Measurements from ENCODE around the gene PDGFRB.

PDGFRB gene

DNA sequence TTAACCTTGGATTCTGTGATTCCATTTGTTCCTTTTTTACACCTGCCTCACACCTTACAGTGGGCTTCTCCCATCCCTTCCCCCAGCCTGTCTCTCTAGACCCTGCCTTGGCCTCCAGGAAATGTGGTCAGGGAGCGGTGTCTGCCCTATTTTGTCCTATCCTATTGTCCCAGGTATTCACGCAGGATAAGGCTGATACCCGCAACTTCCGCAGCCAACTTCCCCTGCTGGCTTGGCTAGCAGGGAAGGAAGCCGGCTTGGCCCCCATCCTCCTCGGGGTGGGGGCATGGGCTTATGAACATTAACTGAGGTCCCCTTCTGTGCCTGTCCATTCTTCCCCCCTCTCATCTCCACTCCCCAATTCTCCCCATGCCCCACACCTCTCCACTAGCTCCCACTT, 72.8 kb downstream of the PDGFRB start:
- H3K4me3 ChIP-seq (ENCODE audit: low read depth, low read length): no peak overlapping the region
- no peaks in the 10 kb centered on the region for H3K9me3 ChIP-seq (ENCODE audit: control insufficient read depth, low read length)
- no peak overlapping the region for H3K9ac ChIP-seq
- H3K27me3 ChIP-seq (ENCODE audit: control insufficient read depth, insufficient read depth, low read length): no peaks in the 10 kb centered on the region
- no peak overlapping the region for H3K27ac ChIP-seq
- H3K4me2 ChIP-seq (ENCODE audit: low read length): no peak overlapping the region
- no peak overlapping the region for H2AFZ ChIP-seq
- TF ChIP-seq, protein P1, sequence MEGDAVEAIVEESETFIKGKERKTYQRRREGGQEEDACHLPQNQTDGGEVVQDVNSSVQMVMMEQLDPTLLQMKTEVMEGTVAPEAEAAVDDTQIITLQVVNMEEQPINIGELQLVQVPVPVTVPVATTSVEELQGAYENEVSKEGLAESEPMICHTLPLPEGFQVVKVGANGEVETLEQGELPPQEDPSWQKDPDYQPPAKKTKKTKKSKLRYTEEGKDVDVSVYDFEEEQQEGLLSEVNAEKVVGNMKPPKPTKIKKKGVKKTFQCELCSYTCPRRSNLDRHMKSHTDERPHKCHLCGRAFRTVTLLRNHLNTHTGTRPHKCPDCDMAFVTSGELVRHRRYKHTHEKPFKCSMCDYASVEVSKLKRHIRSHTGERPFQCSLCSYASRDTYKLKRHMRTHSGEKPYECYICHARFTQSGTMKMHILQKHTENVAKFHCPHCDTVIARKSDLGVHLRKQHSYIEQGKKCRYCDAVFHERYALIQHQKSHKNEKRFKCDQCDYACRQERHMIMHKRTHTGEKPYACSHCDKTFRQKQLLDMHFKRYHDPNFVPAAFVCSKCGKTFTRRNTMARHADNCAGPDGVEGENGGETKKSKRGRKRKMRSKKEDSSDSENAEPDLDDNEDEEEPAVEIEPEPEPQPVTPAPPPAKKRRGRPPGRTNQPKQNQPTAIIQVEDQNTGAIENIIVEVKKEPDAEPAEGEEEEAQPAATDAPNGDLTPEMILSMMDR (IDR thresholded peaks at IDR 0.05): no peak
- H3K4me1 ChIP-seq: peaks cover 3% of the 10 kb centered on the region
- no peaks in the 10 kb centered on the region for H3K36me3 ChIP-seq (ENCODE audit: control insufficient read depth, insufficient read depth, low read length)
- H3K79me2 ChIP-seq: no peaks in the 10 kb centered on the region

DNA sequence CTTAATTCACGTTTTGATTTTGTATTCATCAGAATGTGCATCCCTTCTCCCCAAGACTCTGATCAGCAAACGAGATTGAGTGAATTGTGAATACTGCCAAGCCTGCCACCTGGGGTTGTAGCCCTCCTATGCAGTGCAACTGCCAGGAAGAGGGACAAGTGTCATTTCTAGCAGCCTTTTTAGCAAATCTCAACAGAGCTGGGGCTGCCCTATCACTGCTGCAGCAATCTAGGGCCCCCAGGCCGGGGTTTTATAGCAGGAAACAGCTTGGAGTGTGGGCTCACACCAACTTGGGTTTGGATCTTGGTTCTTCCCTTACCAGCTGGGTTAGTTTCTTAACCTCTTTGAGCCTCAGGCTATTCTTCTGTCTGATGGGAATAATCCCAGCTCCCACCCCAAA, 73.3 kb downstream of the PDGFRB start:
- Histone ChIP-seq H3K4me1 (peaks cover 3% of the 10 kb centered on the region), H3K9me3 (ENCODE audit: control insufficient read depth, low read length) (no peaks in the 10 kb centered on the region), H3K27me3 (ENCODE audit: control insufficient read depth, insufficient read depth, low read length) (no peaks in the 10 kb centered on the region), H3K79me2 (no peaks in the 10 kb centered on the region), H3K4me3 (ENCODE audit: low read depth, low read length) (no peak overlapping the region), H3K9ac (no peak overlapping the region), H2AFZ (no peak overlapping the region), H3K36me3 (ENCODE audit: control insufficient read depth, insufficient read depth, low read length) (no peaks in the 10 kb centered on the region), H3K27ac (no peak overlapping the region), H3K4me2 (ENCODE audit: low read length) (no peak overlapping the region)
- TF ChIP-seq, protein P1 (IDR thresholded peaks at IDR 0.05): no peak

DNA sequence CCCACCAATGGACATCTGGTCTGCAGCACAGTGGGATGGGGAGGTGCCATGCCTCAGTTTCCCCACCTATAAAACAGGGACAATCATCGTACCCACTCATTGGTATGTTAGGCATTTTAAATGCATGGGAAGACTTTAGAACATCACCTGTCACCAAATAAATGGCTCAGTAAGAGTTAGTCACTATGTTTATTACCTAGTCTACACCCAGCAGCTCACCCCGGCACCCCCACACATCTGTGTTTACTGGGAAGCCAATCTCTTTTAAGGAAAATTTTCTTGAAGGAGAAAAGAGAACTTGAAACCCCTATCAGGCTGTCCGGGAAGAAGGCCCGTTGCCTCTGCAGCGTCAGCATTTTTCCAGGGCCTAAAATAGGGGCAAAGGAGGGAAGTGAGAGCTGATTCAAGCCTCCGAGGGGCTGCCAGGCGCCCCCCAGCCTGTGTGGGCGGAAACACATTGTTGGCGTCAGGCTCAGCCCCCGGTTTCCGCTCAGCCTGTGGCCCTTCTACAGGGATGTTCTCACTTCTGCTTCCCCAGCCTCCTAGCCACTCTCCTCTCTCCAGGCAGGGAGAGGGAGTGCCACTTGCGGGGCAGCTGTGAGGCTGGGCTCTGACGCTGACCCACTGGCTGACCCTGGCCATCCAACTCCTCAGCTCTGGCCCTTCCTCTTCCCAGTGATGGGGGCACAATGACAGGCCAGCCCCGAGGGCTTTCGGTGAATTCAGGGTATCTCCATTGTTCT, 73.9 kb downstream of the PDGFRB start:
- Histone ChIP-seq H3K27ac (no peak overlapping the region), H3K36me3 (ENCODE audit: control insufficient read depth, insufficient read depth, low read length) (no peaks in the 10 kb centered on the region), H2AFZ (peak overlapping the region; percentile 70), H3K9me3 (ENCODE audit: control insufficient read depth, low read length) (no peaks in the 10 kb centered on the region), H3K9ac (no peak overlapping the region), H3K4me1 (peaks cover 3% of the 10 kb centered on the region), H3K79me2 (no peaks in the 10 kb centered on the region), H3K4me3 (ENCODE audit: low read depth, low read length) (no peak overlapping the region), H3K27me3 (ENCODE audit: control insufficient read depth, insufficient read depth, low read length) (no peaks in the 10 kb centered on the region), H3K4me2 (ENCODE audit: low read length) (no peak overlapping the region)
- TF ChIP-seq, protein P1 (IDR thresholded peaks at IDR 0.05): no peak

DNA sequence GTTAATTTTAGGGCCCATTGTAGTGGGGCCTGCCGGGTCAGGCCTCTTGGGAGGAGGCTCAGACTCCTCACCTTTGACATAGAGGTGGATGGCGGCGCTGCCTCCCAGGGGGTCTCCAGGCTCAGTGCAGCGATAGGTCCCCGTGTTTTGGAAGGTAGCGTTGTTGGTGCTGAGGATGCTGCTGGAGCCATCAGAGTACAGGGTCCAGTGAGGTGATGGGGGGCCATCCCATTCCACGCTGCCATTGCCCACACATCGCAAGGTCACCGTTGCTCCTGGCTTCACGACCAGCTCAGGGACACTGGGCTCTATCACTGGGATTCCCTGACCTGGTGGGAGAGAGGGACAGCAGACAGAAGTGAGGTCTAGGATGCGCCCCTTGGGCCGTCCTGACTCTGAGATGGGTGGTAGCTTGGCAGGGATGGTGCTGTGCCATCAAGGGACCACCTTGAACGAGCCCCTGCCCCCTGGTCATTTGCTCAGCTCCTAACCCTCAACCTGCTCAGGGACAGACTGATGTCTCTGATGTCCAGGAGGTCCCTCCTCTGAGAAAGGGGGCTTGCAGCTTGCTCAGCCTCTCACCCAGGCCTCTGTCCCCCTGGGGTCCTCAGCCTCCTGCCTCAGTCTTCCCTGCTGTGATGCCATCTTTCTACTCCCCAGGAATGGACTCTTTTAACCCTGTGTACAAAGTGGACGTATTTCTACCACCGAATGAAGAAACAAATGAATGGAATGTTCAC, 74.8 kb downstream of the PDGFRB start:
- no peak overlapping the region for H3K4me3 ChIP-seq (ENCODE audit: low read depth, low read length)
- H3K4me1 ChIP-seq: peaks cover 3% of the 10 kb centered on the region
- no peak overlapping the region for H3K4me2 ChIP-seq (ENCODE audit: low read length)
- no peaks in the 10 kb centered on the region for H3K36me3 ChIP-seq (ENCODE audit: control insufficient read depth, insufficient read depth, low read length)
- TF ChIP-seq, protein P1 (IDR thresholded peaks at IDR 0.05): no peak
- H3K27ac ChIP-seq: peak overlapping the region; percentile 19
- H3K9ac ChIP-seq: no peak overlapping the region
- H3K79me2 ChIP-seq: no peaks in the 10 kb centered on the region
- H3K27me3 ChIP-seq (ENCODE audit: control insufficient read depth, insufficient read depth, low read length): no peaks in the 10 kb centered on the region
- no peaks in the 10 kb centered on the region for H3K9me3 ChIP-seq (ENCODE audit: control insufficient read depth, low read length)
- H2AFZ ChIP-seq: no peak overlapping the region

Data from parathyroid adenoma (tissue), 2 donors.